H1 (cell line): ENCODE data around the gene TRMT10C. TPM values are rescaled to one million over a fixed set of nuclear protein-coding genes. Genes with fewer than 3 reads are reported as not detected.

Experiments used
- CEBPB ChIP-seq: IDR thresholded peaks from 2 replicates; pipeline ENCODE4 v1.6.1; 2012; ENCODE audit warnings: low read depth, low read length
- TAF7 ChIP-seq: optimal IDR thresholded peaks from 2 replicates; pipeline ENCODE3; 2011; ENCODE audit warnings: low read depth, mild to moderate bottlenecking, inconsistent platforms, low read length, moderate library complexity, borderline replicate concordance
- polyA plus RNA-seq, 7 experiments: library from polyadenylated mRNA; depleted of rRNA in 3 of 7; stranded (reverse) in 5 of 7; unstranded in 2 of 7; fragments of >200 nt in 5 of 7; fragments of 200-250 nt in 2 of 7; gene quantifications; 1 replicate in 5 of 7; 2 replicates in 1 of 7; 4 replicates in 1 of 7; pipeline versions ENCODE4 v1.2.1 to v1.2.3, GENCODE V29; 2011 to 2013; ENCODE audit warnings: missing spikeins in 2 of 7, mixed read lengths in 2 of 7
- total RNA-seq: library from RNA; stranded (reverse); fragmentation: NEBNext Ultra II Directional; extraction: Animal tissue kit (Norgen Biotek cat#: 25700); gene quantifications from 2 replicates; pipeline ENCODE4 v1.2.1, GENCODE V29; 2021

TRMT10C gene
- total and polyA plus RNA-seq, 2 of the 8 experiments (the other 6 are each of a cell fraction or from before 2014, with no cell fraction given), result 27.4 to 55.9 TPM

DNA sequence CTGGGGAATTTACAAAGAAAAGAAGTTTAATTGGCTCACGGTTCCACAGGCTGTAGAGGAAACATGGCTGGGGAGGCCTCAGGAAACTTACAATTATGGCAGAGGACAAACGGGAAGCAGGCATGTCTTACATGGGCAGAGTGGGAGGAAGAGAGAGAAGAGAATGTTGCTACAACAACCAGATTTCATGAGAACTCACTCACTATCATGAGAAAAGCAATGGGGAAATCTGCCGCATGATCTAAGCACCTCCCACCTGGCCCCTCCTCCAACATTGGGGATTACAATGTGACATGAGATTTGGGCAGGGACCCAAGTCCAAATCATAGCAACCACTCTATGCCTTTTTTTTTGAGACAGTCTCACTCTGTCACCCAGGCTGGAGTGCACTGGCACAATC, 41.1 kb downstream of the TRMT10C start (continued):
- TF ChIP-seq TAF7 (no peak), CEBPB (no peak)
